ENCODE results near the gene ANKRD36C. TPM values are rescaled to one million over a fixed set of nuclear protein-coding genes. Genes with fewer than 3 reads are reported as not detected.
"Not testable (repeated sequence)": the region's sequence is repeated elsewhere in the genome, so short reads cannot be mapped to it uniquely, and the experiment has no call there.

The ANKRD36C gene
- polyA plus RNA-seq, 1 donor from 2014 or later, result 76.9 TPM

DNA sequence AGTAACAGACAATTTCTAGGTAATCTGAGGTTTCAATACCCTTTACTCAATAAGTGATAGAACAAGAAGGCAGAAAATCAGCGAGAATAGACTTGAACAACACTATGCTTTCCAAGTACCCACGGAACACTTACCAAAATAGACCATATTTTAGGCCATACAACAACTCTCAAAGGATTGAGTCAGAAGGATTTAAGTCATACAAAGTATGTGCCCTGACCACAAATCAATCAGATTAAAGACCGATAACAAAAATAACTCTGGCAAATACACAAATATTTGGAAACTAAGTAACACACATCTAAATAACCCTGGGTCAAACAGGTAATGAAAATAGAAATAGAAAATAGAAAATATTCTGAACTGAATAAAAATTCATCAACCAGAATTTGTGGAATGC lies 129.5 kb downstream of the ANKRD36C start:
- H3K27ac ChIP-seq (ENCODE audit: low read length); H3K9me3 ChIP-seq (ENCODE audit: low read length); H2AFZ ChIP-seq (ENCODE audit: low read depth, low read length); H3K4me3 ChIP-seq (ENCODE audit: low read length); H3K9ac ChIP-seq (ENCODE audit: low read length); H3K36me3 ChIP-seq (ENCODE audit: insufficient read depth, low read length); H3K9me2 ChIP-seq (ENCODE audit: insufficient read depth, low read length); H3K79me2 ChIP-seq (replicated peaks; ENCODE audit: insufficient read depth, low read length); H3K4me2 ChIP-seq (ENCODE audit: low read length); H3K27me3 ChIP-seq (ENCODE audit: insufficient read depth, low read depth, low read length); H3F3A ChIP-seq (ENCODE audit: insufficient read depth, low read length, poor library complexity, severe bottlenecking); H4K20me1 ChIP-seq (ENCODE audit: insufficient read depth): not testable (repeated sequence)

DNA sequence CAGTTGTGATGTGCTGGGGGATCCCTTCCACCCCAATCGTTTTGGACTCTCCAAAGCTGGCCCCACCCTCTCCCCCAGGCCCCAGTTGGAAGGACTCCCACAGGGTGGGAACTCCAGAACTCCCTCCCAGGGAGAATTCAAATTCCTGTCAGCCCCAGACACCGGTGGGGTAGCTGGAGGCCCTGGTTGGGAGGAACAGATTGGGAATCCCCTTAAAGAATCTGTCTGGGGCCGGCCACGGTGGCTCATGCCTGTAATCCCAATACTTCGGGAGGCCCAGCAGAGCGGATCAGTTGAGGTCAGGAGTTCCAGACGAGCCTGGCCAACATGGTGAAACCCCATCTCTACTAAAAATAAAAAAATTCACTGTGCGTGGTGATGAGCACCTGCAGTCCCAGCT lies 155.5 kb downstream of the ANKRD36C start:
- H3K27me3 ChIP-seq (ENCODE audit: insufficient read depth, low read depth, low read length), result no peaks in the 10 kb centered on the region
- no peaks in the 10 kb centered on the region for H3K36me3 ChIP-seq (ENCODE audit: insufficient read depth, low read length)

GRCh38 chr2:95834077-95835013 lies 157.3 kb downstream of the ANKRD36C start:
- H2AFZ ChIP-seq (ENCODE audit: low read depth, low read length); H3K9me2 ChIP-seq (ENCODE audit: insufficient read depth, low read length); H4K20me1 ChIP-seq (ENCODE audit: insufficient read depth); H3F3A ChIP-seq (ENCODE audit: insufficient read depth, low read length, poor library complexity, severe bottlenecking); H3K9ac ChIP-seq (ENCODE audit: low read length); H3K4me3 ChIP-seq (ENCODE audit: low read length); H3K9me3 ChIP-seq (ENCODE audit: low read length); H3K27ac ChIP-seq (ENCODE audit: low read length); H3K27me3 ChIP-seq (ENCODE audit: insufficient read depth, low read depth, low read length); H3K36me3 ChIP-seq (ENCODE audit: insufficient read depth, low read length); H3K79me2 ChIP-seq (replicated peaks; ENCODE audit: insufficient read depth, low read length); H3K4me2 ChIP-seq (ENCODE audit: low read length): not testable (repeated sequence)

More for the DNA sequence above, 155.5 kb downstream of the ANKRD36C start:
- H3K9me2 ChIP-seq (ENCODE audit: insufficient read depth, low read length), result no peaks in the 10 kb centered on the region
- no peak overlapping the region for H3K27ac ChIP-seq (ENCODE audit: low read length)
- TF ChIP-seq RAD21 (conservative IDR thresholded peaks at IDR 0.05), result no peak
- TF ChIP-seq POLR2AphosphoS5 (IDR thresholded peaks at IDR 0.05), result no peak
- no peak for TF ChIP-seq SMC3 (conservative IDR thresholded peaks at IDR 0.05; ENCODE audit: poor library complexity)
- no peak for TF ChIP-seq EP300 (conservative IDR thresholded peaks at IDR 0.05; ENCODE audit: poor library complexity, severe bottlenecking)
- TF ChIP-seq MXI1 (conservative IDR thresholded peaks at IDR 0.05; ENCODE audit: poor library complexity, severe bottlenecking), result no peak
- TF ChIP-seq EZH2 (IDR thresholded peaks at IDR 0.05; ENCODE audit: borderline replicate concordance, insufficient read depth, low read length, poor library complexity, severe bottlenecking), result no peak
- TF ChIP-seq CTCF (IDR thresholded peaks at IDR 0.05; ENCODE audit: poor library complexity, severe bottlenecking), result no peak
- TF ChIP-seq, protein P1, sequence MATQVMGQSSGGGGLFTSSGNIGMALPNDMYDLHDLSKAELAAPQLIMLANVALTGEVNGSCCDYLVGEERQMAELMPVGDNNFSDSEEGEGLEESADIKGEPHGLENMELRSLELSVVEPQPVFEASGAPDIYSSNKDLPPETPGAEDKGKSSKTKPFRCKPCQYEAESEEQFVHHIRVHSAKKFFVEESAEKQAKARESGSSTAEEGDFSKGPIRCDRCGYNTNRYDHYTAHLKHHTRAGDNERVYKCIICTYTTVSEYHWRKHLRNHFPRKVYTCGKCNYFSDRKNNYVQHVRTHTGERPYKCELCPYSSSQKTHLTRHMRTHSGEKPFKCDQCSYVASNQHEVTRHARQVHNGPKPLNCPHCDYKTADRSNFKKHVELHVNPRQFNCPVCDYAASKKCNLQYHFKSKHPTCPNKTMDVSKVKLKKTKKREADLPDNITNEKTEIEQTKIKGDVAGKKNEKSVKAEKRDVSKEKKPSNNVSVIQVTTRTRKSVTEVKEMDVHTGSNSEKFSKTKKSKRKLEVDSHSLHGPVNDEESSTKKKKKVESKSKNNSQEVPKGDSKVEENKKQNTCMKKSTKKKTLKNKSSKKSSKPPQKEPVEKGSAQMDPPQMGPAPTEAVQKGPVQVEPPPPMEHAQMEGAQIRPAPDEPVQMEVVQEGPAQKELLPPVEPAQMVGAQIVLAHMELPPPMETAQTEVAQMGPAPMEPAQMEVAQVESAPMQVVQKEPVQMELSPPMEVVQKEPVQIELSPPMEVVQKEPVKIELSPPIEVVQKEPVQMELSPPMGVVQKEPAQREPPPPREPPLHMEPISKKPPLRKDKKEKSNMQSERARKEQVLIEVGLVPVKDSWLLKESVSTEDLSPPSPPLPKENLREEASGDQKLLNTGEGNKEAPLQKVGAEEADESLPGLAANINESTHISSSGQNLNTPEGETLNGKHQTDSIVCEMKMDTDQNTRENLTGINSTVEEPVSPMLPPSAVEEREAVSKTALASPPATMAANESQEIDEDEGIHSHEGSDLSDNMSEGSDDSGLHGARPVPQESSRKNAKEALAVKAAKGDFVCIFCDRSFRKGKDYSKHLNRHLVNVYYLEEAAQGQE (IDR thresholded peaks at IDR 0.05; ENCODE audit: borderline replicate concordance), result no peak
- TF ChIP-seq TAF1 (IDR thresholded peaks at IDR 0.05; ENCODE audit: low read depth), result no peak
- no peaks in the 10 kb centered on the region for H3K9me3 ChIP-seq (ENCODE audit: low read length)
- H3K4me3 ChIP-seq (ENCODE audit: low read length), result no peak overlapping the region
- H2AFZ ChIP-seq (ENCODE audit: low read depth, low read length), result no peak overlapping the region
- H3K79me2 ChIP-seq (replicated peaks; ENCODE audit: insufficient read depth, low read length), result no peaks in the 10 kb centered on the region
- no peaks in the 10 kb centered on the region for H3F3A ChIP-seq (ENCODE audit: insufficient read depth, low read length, poor library complexity, severe bottlenecking)
- no peak overlapping the region for H3K4me2 ChIP-seq (ENCODE audit: low read length)
- no peaks in the 10 kb centered on the region for H4K20me1 ChIP-seq (ENCODE audit: insufficient read depth)
- H3K9ac ChIP-seq (ENCODE audit: low read length), result no peak overlapping the region

DNA sequence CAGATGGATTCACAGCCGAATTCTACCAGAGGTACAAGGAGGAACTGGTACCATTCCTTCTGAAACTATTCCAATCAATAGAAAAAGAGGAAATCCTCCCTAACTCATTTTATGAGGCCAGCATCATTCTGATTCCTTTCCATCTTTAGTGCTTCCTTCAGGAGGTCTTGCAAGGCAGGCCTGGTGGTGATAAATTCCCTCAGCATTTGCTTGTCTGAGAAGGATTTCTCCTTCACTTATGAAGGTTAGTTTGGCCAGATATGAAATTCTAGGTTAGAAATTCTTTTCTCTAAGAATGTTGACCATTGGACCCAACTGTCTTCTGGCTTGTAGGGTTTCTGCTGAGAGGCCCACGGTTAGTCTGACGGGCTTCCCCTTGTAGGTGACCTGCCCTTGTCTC lies 167.4 kb downstream of the ANKRD36C start:
- not testable (repeated sequence) for H3K9ac ChIP-seq (ENCODE audit: low read length); H3K79me2 ChIP-seq (replicated peaks; ENCODE audit: insufficient read depth, low read length); H3K9me2 ChIP-seq (ENCODE audit: insufficient read depth, low read length); H3F3A ChIP-seq (ENCODE audit: insufficient read depth, low read length, poor library complexity, severe bottlenecking); H2AFZ ChIP-seq (ENCODE audit: low read depth, low read length); H3K27me3 ChIP-seq (ENCODE audit: insufficient read depth, low read depth, low read length); H3K4me3 ChIP-seq (ENCODE audit: low read length); H3K27ac ChIP-seq (ENCODE audit: low read length); H3K4me2 ChIP-seq (ENCODE audit: low read length); H4K20me1 ChIP-seq (ENCODE audit: insufficient read depth)
- H3K36me3 ChIP-seq (ENCODE audit: insufficient read depth, low read length), result peaks cover 14% of the 10 kb centered on the region
- H3K9me3 ChIP-seq (ENCODE audit: low read length), result peaks cover 24% of the 10 kb centered on the region

DNA sequence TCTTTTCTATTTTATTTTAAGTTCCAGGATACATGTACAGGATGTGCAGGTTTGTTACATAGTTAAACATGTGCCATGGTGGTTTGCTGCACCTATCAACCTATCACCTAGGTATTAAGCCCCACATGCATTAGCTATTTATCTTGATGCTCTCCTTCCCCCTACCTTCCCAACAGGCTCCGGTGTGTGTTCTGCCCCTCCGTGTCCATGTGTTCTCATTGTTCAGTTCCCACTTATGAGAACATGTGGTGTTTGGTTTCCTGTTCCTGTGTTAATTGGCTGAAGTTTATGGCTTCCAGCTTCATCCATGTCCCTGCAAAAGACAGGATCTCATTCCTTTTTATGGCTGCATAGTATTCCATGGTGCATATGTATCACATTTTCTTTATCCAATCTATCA lies 174.1 kb downstream of the ANKRD36C start:
- not testable (repeated sequence) for H3K27ac ChIP-seq (ENCODE audit: low read length); H3K27me3 ChIP-seq (ENCODE audit: insufficient read depth, low read depth, low read length); H3K4me3 ChIP-seq (ENCODE audit: low read length); H3K9me2 ChIP-seq (ENCODE audit: insufficient read depth, low read length); H2AFZ ChIP-seq (ENCODE audit: low read depth, low read length); H3F3A ChIP-seq (ENCODE audit: insufficient read depth, low read length, poor library complexity, severe bottlenecking); H3K9ac ChIP-seq (ENCODE audit: low read length); H4K20me1 ChIP-seq (ENCODE audit: insufficient read depth); H3K36me3 ChIP-seq (ENCODE audit: insufficient read depth, low read length); H3K79me2 ChIP-seq (replicated peaks; ENCODE audit: insufficient read depth, low read length); H3K4me2 ChIP-seq (ENCODE audit: low read length)
- H3K9me3 ChIP-seq (ENCODE audit: low read length), result peaks cover 11% of the 10 kb centered on the region

Measured in neural cell (in vitro differentiated cells).